ENCODE results near the gene TUFM. TPM values are rescaled to one million over a fixed set of nuclear protein-coding genes. Genes with fewer than 3 reads are reported as not detected.
A peak's percentile ranks its signal among the peaks of the same experiment; 100 is the strongest.

Gene TUFM
- total and polyA plus RNA-seq, 2 experiments from 2014 or later: 192 to 248 TPM

DNA sequence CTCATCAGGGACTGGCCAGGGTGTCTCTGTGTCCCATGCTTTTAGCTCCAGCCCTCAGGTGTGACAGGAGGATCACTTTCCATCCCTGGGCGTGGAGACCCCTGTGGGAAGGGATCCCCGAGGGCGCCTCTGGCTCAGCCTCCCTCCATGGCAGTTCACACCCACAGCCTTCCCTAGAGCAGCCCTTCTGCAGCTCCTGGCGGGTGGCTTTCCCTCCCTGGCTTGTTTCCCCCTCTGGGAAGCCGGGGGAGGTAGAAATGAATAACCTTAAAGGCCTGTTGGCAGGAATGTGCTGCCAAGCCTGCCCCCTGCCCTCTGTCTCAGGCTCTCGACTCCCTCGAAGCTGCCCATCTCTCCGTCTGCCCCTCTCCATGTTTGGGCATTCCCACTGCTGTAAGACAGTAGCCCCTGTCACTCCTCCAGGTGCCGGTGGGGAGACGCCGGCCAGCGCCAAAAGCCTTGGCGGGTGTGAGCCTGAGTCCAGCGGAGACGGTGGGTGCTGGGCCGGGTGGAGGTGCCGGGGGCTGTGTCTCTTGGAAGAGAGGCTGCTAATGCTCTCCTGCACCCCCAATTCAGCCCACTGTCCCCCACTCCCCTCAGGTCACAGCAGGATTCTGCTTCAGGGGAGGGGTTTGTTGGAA lies 30.0 kb upstream of the TUFM start:
- Histone ChIP-seq H3K79me2 (replicated peaks; ENCODE audit: insufficient read depth) (no peaks in the 10 kb centered on the region), H3K4me2 (no peak overlapping the region), H4K20me1 (replicated peaks; ENCODE audit: insufficient read depth) (no peaks in the 10 kb centered on the region; the same call in 1 of the 2 replicates), H3F3A (replicated peaks; ENCODE audit: low read depth) (peaks cover 12% of the 10 kb centered on the region), H3K9me2 (ENCODE audit: insufficient read depth) (no peaks in the 10 kb centered on the region), H3K4me1 (ENCODE audit: insufficient read depth) (peaks cover 22% of the 10 kb centered on the region; the same call in 1 of the 2 replicates), H2AFZ (no peak overlapping the region), H3K36me3 (ENCODE audit: insufficient read depth) (no peaks in the 10 kb centered on the region), H3K27me3 (ENCODE audit: insufficient read depth) (peaks cover 16% of the 10 kb centered on the region; the same call in 1 of the 2 replicates), H3K4me3 (no peak overlapping the region), H3K27ac (ENCODE audit: low read depth) (0 out of 2 replicates have a peak overlapping the region, but pooled peaks have one; percentile 72)
- TF ChIP-seq ZNF331 (CRISPR knock-in tag; IDR thresholded peaks at IDR 0.05; ENCODE audit: low read depth) (no peak), CREB1 (CRISPR knock-in tag; IDR thresholded peaks at IDR 0.05; ENCODE audit: low read depth) (no peak), POLR2AphosphoS5 (IDR thresholded peaks at IDR 0.05; ENCODE audit: low read depth) (no peak), STAT1 (IDR thresholded peaks at IDR 0.05; ENCODE audit: unreplicated experiment) (no peak), EZH2phosphoT487 (IDR thresholded peaks at IDR 0.05; ENCODE audit: unreplicated experiment) (no peak)
- TF ChIP-seq, protein P1, sequence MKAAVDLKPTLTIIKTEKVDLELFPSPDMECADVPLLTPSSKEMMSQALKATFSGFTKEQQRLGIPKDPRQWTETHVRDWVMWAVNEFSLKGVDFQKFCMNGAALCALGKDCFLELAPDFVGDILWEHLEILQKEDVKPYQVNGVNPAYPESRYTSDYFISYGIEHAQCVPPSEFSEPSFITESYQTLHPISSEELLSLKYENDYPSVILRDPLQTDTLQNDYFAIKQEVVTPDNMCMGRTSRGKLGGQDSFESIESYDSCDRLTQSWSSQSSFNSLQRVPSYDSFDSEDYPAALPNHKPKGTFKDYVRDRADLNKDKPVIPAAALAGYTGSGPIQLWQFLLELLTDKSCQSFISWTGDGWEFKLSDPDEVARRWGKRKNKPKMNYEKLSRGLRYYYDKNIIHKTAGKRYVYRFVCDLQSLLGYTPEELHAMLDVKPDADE (IDR thresholded peaks at IDR 0.05): no peak
- ATAC-seq (no peak), DNase-seq (ENCODE audit: low spot score) (no peak)
- Mint-ChIP-seq H3K9me3 (no peaks in the 10 kb centered on the region; the same call in 2 of the 3 replicates), H3K36me3 (ENCODE audit: low read depth) (peaks cover 16% of the 10 kb centered on the region), H3K4me3 (no peak overlapping the region), H3K4me1 (peaks cover 37% of the 10 kb centered on the region), H3K27ac (0 out of 2 replicates have a peak overlapping the region, but pooled peaks have one; percentile 74), H3K27me3 (ENCODE audit: insufficient read depth, low read depth, poor library complexity) (peaks cover 21% of the 10 kb centered on the region)

DNA sequence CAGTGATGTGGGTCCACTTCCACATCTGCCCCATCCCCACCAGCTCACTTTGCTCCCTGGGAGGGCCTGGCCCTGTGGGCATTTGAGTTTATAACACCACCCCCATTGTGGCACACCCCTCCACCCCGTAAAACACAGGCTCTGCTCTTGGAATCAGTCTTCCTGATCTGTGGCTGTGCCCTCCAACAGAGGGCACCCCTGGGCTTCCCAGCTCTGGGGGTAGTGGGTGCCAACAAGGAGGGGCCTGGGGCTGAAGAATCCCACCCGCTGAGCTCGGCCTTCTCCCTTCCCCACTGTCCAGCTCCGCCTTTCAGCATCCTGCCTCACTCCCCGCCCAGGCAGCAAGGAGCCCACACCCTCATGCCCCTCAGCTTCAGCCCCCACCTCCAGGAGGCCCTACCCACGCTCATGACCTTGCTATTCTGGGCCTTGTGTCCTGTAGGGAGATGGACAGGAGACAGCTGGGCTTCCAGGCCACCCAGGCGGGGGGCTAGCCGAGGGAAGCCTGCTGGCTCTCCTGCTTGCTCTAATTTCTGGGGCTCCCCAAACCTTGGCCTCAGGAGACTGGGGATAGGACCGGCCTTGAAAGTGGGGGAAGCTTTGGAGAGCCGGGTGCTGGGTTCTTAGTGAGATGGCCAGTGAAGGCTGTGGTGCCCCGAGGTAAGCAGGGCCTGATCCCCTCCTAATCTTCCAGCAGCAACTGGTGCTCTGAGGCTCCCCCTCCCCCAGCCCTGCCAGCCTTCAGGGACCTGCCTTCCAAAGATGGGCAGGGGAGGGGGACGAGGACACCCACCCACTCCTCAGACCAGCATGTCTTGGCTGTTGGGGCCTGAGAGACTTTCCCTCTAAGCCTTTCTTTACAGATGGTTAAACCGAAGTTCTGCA lies 29.2 kb upstream of the TUFM start:
- H3K4me3 Mint-ChIP-seq: no peak overlapping the region
- no peaks in the 10 kb centered on the region for H3K79me2 ChIP-seq (replicated peaks; ENCODE audit: insufficient read depth)
- H3K36me3 Mint-ChIP-seq (ENCODE audit: low read depth): peaks cover 18% of the 10 kb centered on the region; the same call in 2 of the 3 replicates
- H2AFZ ChIP-seq: no peak overlapping the region
- peaks cover 22% of the 10 kb centered on the region; the same call in 1 of the 2 replicates for H3K4me1 ChIP-seq (ENCODE audit: insufficient read depth)
- peaks cover 30% of the 10 kb centered on the region for H3K4me1 Mint-ChIP-seq
- TF ChIP-seq ZNF331 (CRISPR knock-in tag; IDR thresholded peaks at IDR 0.05; ENCODE audit: low read depth) (no peak), EZH2 (IDR thresholded peaks at IDR 0.05; ENCODE audit: low read depth, unreplicated experiment) (no peak)
- TF ChIP-seq, protein P2, sequence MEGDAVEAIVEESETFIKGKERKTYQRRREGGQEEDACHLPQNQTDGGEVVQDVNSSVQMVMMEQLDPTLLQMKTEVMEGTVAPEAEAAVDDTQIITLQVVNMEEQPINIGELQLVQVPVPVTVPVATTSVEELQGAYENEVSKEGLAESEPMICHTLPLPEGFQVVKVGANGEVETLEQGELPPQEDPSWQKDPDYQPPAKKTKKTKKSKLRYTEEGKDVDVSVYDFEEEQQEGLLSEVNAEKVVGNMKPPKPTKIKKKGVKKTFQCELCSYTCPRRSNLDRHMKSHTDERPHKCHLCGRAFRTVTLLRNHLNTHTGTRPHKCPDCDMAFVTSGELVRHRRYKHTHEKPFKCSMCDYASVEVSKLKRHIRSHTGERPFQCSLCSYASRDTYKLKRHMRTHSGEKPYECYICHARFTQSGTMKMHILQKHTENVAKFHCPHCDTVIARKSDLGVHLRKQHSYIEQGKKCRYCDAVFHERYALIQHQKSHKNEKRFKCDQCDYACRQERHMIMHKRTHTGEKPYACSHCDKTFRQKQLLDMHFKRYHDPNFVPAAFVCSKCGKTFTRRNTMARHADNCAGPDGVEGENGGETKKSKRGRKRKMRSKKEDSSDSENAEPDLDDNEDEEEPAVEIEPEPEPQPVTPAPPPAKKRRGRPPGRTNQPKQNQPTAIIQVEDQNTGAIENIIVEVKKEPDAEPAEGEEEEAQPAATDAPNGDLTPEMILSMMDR (conservative IDR thresholded peaks at IDR 0.05; ENCODE audit: low read depth in 2 of 2): peak in 1 of 2 experiments; percentile 25; a peak in 1 of 4 replicates
- H3K27me3 ChIP-seq (ENCODE audit: insufficient read depth): peaks cover 8% of the 10 kb centered on the region; the same call in 1 of the 2 replicates
- no peak for ATAC-seq
- no peaks in the 10 kb centered on the region for H3K9me2 ChIP-seq (ENCODE audit: insufficient read depth)
- peaks cover 6% of the 10 kb centered on the region for H3F3A ChIP-seq (replicated peaks; ENCODE audit: low read depth)
- no peaks in the 10 kb centered on the region for H3K36me3 ChIP-seq (ENCODE audit: insufficient read depth)
- no peaks in the 10 kb centered on the region for H3K9me3 Mint-ChIP-seq
- peaks cover 14% of the 10 kb centered on the region for H3K27me3 Mint-ChIP-seq (ENCODE audit: insufficient read depth, low read depth, poor library complexity)
- DNase-seq (ENCODE audit: low spot score): no peak
- H3K27ac Mint-ChIP-seq: no peak overlapping the region
- no peaks in the 10 kb centered on the region; the same call in 1 of the 2 replicates for H4K20me1 ChIP-seq (replicated peaks; ENCODE audit: insufficient read depth)
- H3K4me3 ChIP-seq: no peak overlapping the region
- no peak overlapping the region for H3K27ac ChIP-seq (ENCODE audit: low read depth)
- H3K4me2 ChIP-seq: no peak overlapping the region
